Kidney (tissue), 14 donors: Measurements from ENCODE around the gene CREBL2. TPM values are rescaled to one million over a fixed set of nuclear protein-coding genes. Genes with fewer than 3 reads are reported as not detected.

Source experiments
- DNase-seq, 5 donors: peaks; one replicate each; pipeline ENCODE4 v3.0.0-alpha.2; 2013 to 2020
- FAIRE-seq: peaks from 2 replicates; lab custom pipeline; 2012; peaks lifted over from hg19 to GRCh38; lab: Jason Lieb, UNC
- H3K27ac ChIP-seq, 2 donors: one replicate each; pipeline ENCODE4 v1.7.0; 2013; ENCODE audit warnings: low read depth in 2 of 2, low read length in 2 of 2, inconsistent platforms in 1 of 2
- H3K27me3 ChIP-seq: one replicate; pipeline ENCODE4 v1.7.1; 2013; ENCODE audit warnings: low read length, inconsistent platforms; ENCODE audit not compliant: control insufficient read depth, insufficient read depth
- H3K36me3 ChIP-seq, 3 donors: one replicate each; pipeline versions ENCODE4 v1.7.0 to v1.7.1; 2013; ENCODE audit warnings: low read length in 3 of 3, control low read depth in 1 of 3, inconsistent platforms in 1 of 3; ENCODE audit not compliant: insufficient read depth in 3 of 3, control insufficient read depth in 2 of 3
- H3K4me1 ChIP-seq, 3 donors: one replicate each; pipeline versions ENCODE4 v1.7.0 to v1.7.1; 2013; ENCODE audit warnings: low read length in 3 of 3, inconsistent platforms in 1 of 3, low read depth in 1 of 3; ENCODE audit not compliant: control insufficient read depth in 2 of 3, insufficient read depth in 2 of 3
- H3K4me3 ChIP-seq, 3 donors: one replicate each; pipeline versions ENCODE4 v1.7.0 to v1.8.1; 2013; ENCODE audit warnings: low read length in 3 of 3, control low read depth in 1 of 3, inconsistent platforms in 1 of 3
- H3K9ac ChIP-seq, 3 donors: one replicate each; pipeline versions ENCODE4 v1.7.0 to v1.7.1; 2013; ENCODE audit warnings: low read length in 3 of 3, control low read depth in 1 of 3, inconsistent platforms in 1 of 3
- H3K9me3 ChIP-seq, 3 donors: one replicate each; pipeline versions ENCODE4 v1.7.0 to v1.7.1; 2013; ENCODE audit warnings: low read length in 3 of 3, control low read depth in 1 of 3, inconsistent platforms in 1 of 3; ENCODE audit not compliant: control insufficient read depth in 2 of 3, insufficient read depth in 1 of 3
- CTCF ChIP-seq: IDR thresholded peaks from 3 replicates; pipeline ENCODE4 v1.5.1; 2012; ENCODE audit warnings: mild to moderate bottlenecking, moderate library complexity, borderline replicate concordance; ENCODE audit not compliant: insufficient read depth; ENCODE audit errors: extremely low read depth
- intact Hi-C: fragments of 100-400 bp; cut with DNase I; formaldehyde crosslinking; loops from one replicate; pipeline ENCODE4 v1.11.1; 2022
- polyA plus RNA-seq: library from polyadenylated mRNA; stranded (reverse); fragments of 350-450 nt; fragmentation: Illumina TruSeq; extraction: RNeasy Lipid Tissue Mini Kit (QIAGEN cat#74804); gene quantifications from one replicate; pipeline ENCODE4 v1.2.3, GENCODE V29; 2014; ENCODE audit warnings: low read depth, low replicate concordance; ENCODE audit not compliant: insufficient read depth
- total RNA-seq: library from RNA; stranded (reverse); fragmentation: NEBNext Ultra II Directional; extraction: Animal tissue kit (Norgen Biotek cat#: 25700); gene quantifications from one replicate; pipeline ENCODE4 v1.2.1, GENCODE V29; 2021
- donor health status: control.
- donor health status: control.
- donor health status: control.
- donor health status: control.
- donor health status: control.
- donor health status: DM: yes; HTN: yes; CAD: no.
- donor health status: Normal renal cell carcinoma (clear cell type).

CREBL2 gene
- total and polyA plus RNA-seq, 2 donors from 2014 or later = 35.8 to 38.6 TPM

GRCh38 chr12:12646483-12647072 lies 34.9 kb downstream of the CREBL2 start:
- intact Hi-C loops = no loop called here
- peaks cover 3 to 18% (median 3%) of the 10 kb centered on the region in 3 donors for H3K9me3 ChIP-seq
- TF ChIP-seq CTCF = no peak
- no peak for FAIRE-seq
- H3K4me3 ChIP-seq = no peak overlapping the region
- DNase-seq = no peak
- no peak overlapping the region for H3K27ac ChIP-seq
- peaks cover 0 to 9% (median 4%) of the 10 kb centered on the region in 3 donors for H3K36me3 ChIP-seq
- no peak overlapping the region for H3K9ac ChIP-seq
- H3K27me3 ChIP-seq = no peaks in the 10 kb centered on the region
- H3K4me1 ChIP-seq = no peaks in the 10 kb centered on the region

- Histone ChIP-seq H3K4me1 (no peaks in the 10 kb centered on the region), H3K27me3 (no peaks in the 10 kb centered on the region), H3K9me3 (peaks cover 3 to 18% (median 3%) of the 10 kb centered on the region in 3 donors), H3K27ac (no peak overlapping the region), H3K4me3 (no peak overlapping the region), H3K9ac (no peak overlapping the region), H3K36me3 (peaks cover 0 to 2% (median 0%) of the 10 kb centered on the region in 3 donors)
- intact Hi-C loops = no loop called here
- DNase-seq (no peak), FAIRE-seq (no peak)
- no peak for TF ChIP-seq CTCF
These were observed 36.6 kb downstream of the CREBL2 start for GRCh38 chr12:12648284-12648683.

GRCh38 chr12:12648951-12649650 lies 37.4 kb downstream of the CREBL2 start:
- Histone ChIP-seq H3K4me3 (no peak overlapping the region), H3K9ac (no peak overlapping the region), H3K9me3 (peaks cover 3 to 18% (median 3%) of the 10 kb centered on the region in 3 donors), H3K4me1 (no peaks in the 10 kb centered on the region), H3K27ac (no peak overlapping the region), H3K36me3 (no peaks in the 10 kb centered on the region), H3K27me3 (no peaks in the 10 kb centered on the region)
- TF ChIP-seq CTCF = no peak
- DNase-seq = no peak
- no peak for FAIRE-seq
- intact Hi-C loops = no loop called here
